ENCODE results near the gene PRR7. TPM values are rescaled to one million over a fixed set of nuclear protein-coding genes. Genes with fewer than 3 reads are reported as not detected.
A peak's percentile ranks its signal among the peaks of the same experiment; 100 is the strongest.

The PRR7 gene
- total RNA-seq, 1 donor from 2014 or later, result 1.2 TPM

DNA sequence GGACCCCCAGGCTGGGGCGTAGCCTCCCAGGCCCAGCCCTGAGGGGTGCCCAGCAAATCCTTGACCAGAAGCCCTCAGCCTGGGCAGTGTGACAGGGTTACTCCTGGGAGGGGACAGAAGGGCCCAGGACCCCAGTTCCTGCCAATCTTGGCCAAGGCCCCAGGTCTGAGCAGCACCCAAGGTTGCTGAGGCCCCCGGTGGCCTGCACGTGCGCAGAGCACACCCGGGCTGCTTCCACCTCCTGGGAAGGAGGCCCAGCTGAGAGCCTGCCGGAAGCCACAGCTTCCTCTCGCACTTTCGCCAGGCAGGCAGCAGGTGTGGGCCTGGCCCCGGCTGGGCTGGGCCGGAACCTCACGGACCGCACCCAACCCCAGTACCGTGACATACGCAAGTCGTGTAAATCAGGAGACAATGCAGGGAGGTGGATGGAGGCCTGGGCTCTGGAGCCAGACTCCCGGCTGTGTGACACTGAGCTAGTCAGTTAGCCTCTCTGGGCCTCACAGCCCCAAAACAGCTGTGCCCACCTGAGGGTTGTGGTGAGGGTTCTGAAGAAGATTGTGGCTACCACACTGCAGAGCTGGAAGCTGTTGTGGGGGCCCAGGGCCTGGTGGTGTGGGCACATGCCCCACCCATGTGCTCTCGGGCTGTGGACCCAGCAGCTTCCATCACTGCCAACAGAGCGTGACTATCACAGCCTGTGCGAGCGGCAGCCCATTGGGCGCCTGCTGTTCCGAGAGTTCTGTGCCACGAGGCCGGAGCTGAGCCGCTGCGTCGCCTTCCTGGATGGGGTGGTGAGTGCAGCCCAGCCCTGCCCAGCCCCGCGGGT lies 15.1 kb upstream of the PRR7 start:
- no peaks in the 10 kb centered on the region for H3K27me3 ChIP-seq
- no peaks in the 10 kb centered on the region for H3K9me3 ChIP-seq
- H3K27ac ChIP-seq, result peak overlapping the region; percentile 22
- H3K4me3 ChIP-seq, result no peak overlapping the region
- TF ChIP-seq POLR2A (IDR thresholded peaks at IDR 0.05), result no peak
- peak in 1 of 2 donors; percentile 61 for TF ChIP-seq POLR2AphosphoS5 (IDR thresholded peaks at IDR 0.05; ENCODE audit: insufficient read depth in 1 of 2, low read depth in 1 of 2)
- DNase-seq (ENCODE audit: extremely low spot score in 2 of 2), result no peak
- H3K36me3 ChIP-seq, result peaks cover 0 to 44% of the 10 kb centered on the region in 2 donors
- intact Hi-C loops (cut with DNase I), result no loop called here
- peaks cover 47% of the 10 kb centered on the region for H3K4me1 ChIP-seq

DNA sequence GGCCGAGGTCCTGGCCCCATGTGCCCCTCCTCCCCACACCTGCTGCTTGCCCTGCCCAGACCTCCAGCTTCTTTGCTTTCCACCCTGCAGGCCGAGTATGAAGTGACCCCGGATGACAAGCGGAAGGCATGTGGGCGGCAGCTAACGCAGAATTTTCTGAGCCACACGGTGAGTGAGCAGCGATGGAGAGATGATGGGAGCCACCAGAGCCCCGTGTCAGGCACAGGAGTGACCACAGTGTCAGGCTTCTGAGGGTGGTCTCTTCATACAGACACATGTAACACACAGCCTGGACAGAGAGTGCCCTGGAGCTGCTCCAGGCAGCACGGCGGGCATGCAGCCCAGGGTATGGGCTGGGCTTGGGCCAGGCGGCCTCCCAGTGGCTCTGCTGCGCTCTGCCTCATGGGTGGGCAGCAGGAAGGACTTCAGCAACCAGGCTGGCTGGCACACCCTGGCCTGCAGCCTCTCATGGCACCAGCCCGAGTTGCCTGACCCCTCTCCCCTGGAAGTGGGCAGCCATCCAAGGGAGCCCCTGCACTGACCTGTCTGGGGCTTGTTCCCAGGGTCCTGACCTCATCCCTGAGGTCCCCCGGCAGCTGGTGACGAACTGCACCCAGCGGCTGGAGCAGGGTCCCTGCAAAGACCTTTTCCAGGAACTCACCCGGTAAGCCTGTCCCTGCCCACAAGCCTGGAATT lies 14.3 kb upstream of the PRR7 start:
- Histone ChIP-seq H3K27me3 (no peaks in the 10 kb centered on the region), H3K4me1 (peaks cover 42% of the 10 kb centered on the region), H3K4me3 (no peak overlapping the region), H3K27ac (no peak overlapping the region), H3K9me3 (no peaks in the 10 kb centered on the region), H3K36me3 (peaks cover 0 to 48% of the 10 kb centered on the region in 2 donors)
- intact Hi-C loops (cut with DNase I), result no loop called here
- no peak for TF ChIP-seq POLR2A (IDR thresholded peaks at IDR 0.05)
- DNase-seq (ENCODE audit: extremely low spot score in 2 of 2), result no peak

DNA sequence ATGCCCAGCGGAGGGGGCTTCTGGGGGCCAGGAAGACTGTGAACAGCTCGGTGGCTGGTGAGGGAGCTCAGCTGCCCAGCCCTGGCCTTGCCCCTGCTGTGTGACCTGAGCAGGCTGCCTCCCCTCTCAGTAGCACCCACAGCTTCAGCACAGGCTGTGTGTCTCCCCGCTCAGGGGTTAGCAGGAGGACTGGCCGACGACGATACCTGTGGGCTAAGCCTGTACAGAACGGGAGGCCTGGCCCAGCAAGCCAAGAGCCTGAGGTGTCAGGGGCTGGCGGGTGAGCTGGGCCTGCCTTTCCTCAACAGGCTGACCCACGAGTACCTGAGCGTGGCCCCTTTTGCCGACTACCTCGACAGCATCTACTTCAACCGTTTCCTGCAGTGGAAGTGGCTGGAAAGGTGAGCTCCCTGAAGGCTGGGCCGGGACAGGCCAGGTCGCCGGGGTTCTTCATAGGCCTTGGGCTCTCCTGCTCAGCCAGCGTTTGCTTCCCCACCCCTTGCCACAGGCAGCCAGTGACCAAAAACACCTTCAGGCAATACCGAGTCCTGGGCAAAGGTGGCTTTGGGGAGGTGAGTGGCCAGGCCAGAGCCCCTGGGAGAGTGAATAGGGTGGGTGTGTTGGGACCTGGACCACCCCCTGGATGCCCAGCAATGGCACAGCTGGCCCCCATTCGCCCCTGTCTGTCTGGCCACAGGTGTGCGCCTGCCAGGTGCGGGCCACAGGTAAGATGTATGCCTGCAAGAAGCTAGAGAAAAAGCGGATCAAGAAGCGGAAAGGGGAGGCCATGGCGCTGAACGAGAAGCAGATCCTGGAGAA lies 13.6 kb upstream of the PRR7 start:
- no peaks in the 10 kb centered on the region for H3K9me3 ChIP-seq
- TF ChIP-seq POLR2A (IDR thresholded peaks at IDR 0.05), result no peak
- TF ChIP-seq, protein P1, sequence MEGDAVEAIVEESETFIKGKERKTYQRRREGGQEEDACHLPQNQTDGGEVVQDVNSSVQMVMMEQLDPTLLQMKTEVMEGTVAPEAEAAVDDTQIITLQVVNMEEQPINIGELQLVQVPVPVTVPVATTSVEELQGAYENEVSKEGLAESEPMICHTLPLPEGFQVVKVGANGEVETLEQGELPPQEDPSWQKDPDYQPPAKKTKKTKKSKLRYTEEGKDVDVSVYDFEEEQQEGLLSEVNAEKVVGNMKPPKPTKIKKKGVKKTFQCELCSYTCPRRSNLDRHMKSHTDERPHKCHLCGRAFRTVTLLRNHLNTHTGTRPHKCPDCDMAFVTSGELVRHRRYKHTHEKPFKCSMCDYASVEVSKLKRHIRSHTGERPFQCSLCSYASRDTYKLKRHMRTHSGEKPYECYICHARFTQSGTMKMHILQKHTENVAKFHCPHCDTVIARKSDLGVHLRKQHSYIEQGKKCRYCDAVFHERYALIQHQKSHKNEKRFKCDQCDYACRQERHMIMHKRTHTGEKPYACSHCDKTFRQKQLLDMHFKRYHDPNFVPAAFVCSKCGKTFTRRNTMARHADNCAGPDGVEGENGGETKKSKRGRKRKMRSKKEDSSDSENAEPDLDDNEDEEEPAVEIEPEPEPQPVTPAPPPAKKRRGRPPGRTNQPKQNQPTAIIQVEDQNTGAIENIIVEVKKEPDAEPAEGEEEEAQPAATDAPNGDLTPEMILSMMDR (IDR thresholded peaks at IDR 0.05), result no peak
- TF ChIP-seq POLR2AphosphoS5 (IDR thresholded peaks at IDR 0.05; ENCODE audit: insufficient read depth in 1 of 2, low read depth in 1 of 2), result no peak
- H3K27me3 ChIP-seq, result no peaks in the 10 kb centered on the region
- no peak overlapping the region for H3K4me3 ChIP-seq
- intact Hi-C loops (cut with DNase I), result no loop called here
- H3K4me1 ChIP-seq, result peaks cover 34% of the 10 kb centered on the region
- H3K36me3 ChIP-seq, result peaks cover 0 to 51% of the 10 kb centered on the region in 2 donors
- no peak for DNase-seq (ENCODE audit: extremely low spot score in 2 of 2)
- no peak overlapping the region for H3K27ac ChIP-seq

DNA sequence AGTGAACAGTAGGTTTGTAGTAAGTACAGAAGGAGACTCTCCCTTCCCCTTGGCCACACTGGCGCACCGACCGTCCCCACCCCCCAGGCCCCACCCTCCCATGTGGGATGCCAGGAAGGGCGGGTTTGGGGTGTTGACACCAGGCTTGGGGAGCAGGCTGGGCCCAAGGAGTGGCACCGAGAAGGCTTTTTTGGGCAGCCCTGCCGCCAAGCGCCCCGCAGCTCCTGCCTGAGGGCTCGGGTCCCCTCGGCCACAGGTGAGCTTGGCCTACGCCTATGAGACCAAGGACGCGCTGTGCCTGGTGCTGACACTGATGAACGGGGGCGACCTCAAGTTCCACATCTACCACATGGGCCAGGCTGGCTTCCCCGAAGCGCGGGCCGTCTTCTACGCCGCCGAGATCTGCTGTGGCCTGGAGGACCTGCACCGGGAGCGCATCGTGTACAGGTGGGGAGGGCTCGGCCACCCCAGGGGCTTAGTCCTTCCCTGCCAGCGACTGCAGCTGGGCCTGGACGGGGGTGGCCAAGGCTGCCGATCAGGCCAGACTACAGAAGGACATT lies 12.9 kb upstream of the PRR7 start:
- H3K9me3 ChIP-seq, result no peaks in the 10 kb centered on the region
- H3K36me3 ChIP-seq, result peaks cover 0 to 51% of the 10 kb centered on the region in 2 donors
- DNase-seq (ENCODE audit: extremely low spot score in 2 of 2), result no peak
- no peak overlapping the region for H3K4me3 ChIP-seq
- H3K27ac ChIP-seq, result no peak overlapping the region
- no peaks in the 10 kb centered on the region for H3K27me3 ChIP-seq
- intact Hi-C loops (cut with DNase I), result no loop called here
- TF ChIP-seq POLR2A (IDR thresholded peaks at IDR 0.05), result no peak
- TF ChIP-seq, protein P1 (IDR thresholded peaks at IDR 0.05), result no peak
- TF ChIP-seq POLR2AphosphoS5 (IDR thresholded peaks at IDR 0.05; ENCODE audit: insufficient read depth in 1 of 2, low read depth in 1 of 2), result no peak
- peaks cover 28% of the 10 kb centered on the region for H3K4me1 ChIP-seq

DNA sequence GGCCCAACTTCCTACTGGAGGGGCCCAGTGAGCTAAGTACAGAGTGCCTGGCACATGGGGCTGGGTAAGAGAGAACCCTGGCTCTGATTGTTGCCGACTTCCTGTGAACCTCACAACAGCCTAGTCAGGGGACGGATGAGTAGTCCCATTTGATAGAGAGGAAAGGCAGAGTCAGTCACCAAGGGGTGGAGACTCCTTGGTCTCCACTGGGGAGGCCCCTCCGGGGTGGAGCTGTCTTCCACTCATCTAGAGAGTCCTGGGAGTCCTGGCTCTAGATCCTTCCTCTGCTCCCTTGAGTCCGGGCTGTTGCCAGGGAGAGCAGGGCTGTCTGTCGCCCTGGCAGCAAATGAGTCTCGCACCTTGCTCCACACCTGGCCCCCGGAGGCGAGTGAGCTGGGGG lies 12.2 kb upstream of the PRR7 start:
- intact Hi-C loops (cut with DNase I), result no loop called here
- H3K36me3 ChIP-seq, result peaks cover 0 to 51% of the 10 kb centered on the region in 2 donors

More for the DNA sequence above, 12.2 kb upstream of the PRR7 start:
- TF ChIP-seq, protein P1 (IDR thresholded peaks at IDR 0.05), result no peak
- Histone ChIP-seq H3K9me3 (no peaks in the 10 kb centered on the region), H3K27me3 (no peaks in the 10 kb centered on the region), H3K27ac (no peak overlapping the region), H3K4me3 (no peak overlapping the region), H3K4me1 (peaks cover 21% of the 10 kb centered on the region)
- DNase-seq (ENCODE audit: extremely low spot score in 2 of 2), result no peak
